Left lung (tissue), 10 donors: ENCODE results near the gene CCDC92. TPM values are rescaled to one million over a fixed set of nuclear protein-coding genes. Genes with fewer than 3 reads are reported as not detected.

ENCODE experiments used
- ATAC-seq: fragments of 200-7000 bp; cut with Tn5 transposase; one replicate; pipeline ENCODE4 v1.9.1; 2020; ENCODE audit warnings: moderate library complexity
- DNase-seq, 4 donors: peaks; one replicate each; pipeline ENCODE4 v3.0.0-alpha.2; 2013 to 2020
- H3K27ac ChIP-seq, 2 donors: fragments of 200-600 bp; sonication (generic) in 1 of 2; one replicate each; pipeline versions ENCODE4 v1.5.0 to v1.8.0; 2020 to 2021
- H3K27me3 ChIP-seq, 2 donors: fragments of 200-600 bp; sonication (generic) in 1 of 2; one replicate each; pipeline versions ENCODE4 v1.5.0 to v1.8.0; 2020 to 2021
- H3K36me3 ChIP-seq, 2 donors: fragments of 200-600 bp; sonication (generic) in 1 of 2; one replicate each; pipeline versions ENCODE4 v1.5.0 to v1.8.0; 2020 to 2021
- H3K4me1 ChIP-seq, 2 donors: fragments of 200-600 bp; one replicate each; pipeline ENCODE4 v1.8.0; 2021
- H3K4me3 ChIP-seq, 2 donors: fragments of 200-600 bp; sonication (generic) in 1 of 2; one replicate each; pipeline versions ENCODE4 v1.5.0 to v1.8.0; 2020 to 2021; ENCODE audit warnings: mild to moderate bottlenecking in 1 of 2
- H3K9me3 ChIP-seq, 2 donors: fragments of 200-600 bp; sonication (generic) in 1 of 2; one replicate each; pipeline versions ENCODE4 v1.5.0 to v1.8.0; 2020 to 2021
- intact Hi-C, 2 donors: fragments of 100-400 bp; cut with DNase I; formaldehyde crosslinking; loops; one replicate each; pipeline versions ENCODE4 v1.11.2 to v1.14.2; 2022
- polyA plus RNA-seq, 6 donors: library from polyadenylated mRNA; unstranded; fragments of 120-200 nt; gene quantifications; one replicate each; pipeline ENCODE4 v1.2.1, GENCODE V29; 2013; ENCODE audit not compliant: insufficient read length in 6 of 6
- total RNA-seq, 2 donors: library from RNA; stranded (reverse); fragmentation: NEBNext Ultra II Directional; extraction: Animal tissue kit (Norgen Biotek cat#: 25700); gene quantifications; one replicate each; pipeline ENCODE4 v1.2.1, GENCODE V29; 2021
- TF ChIP-seq, protein P1 (sequence below), 2 donors: fragments of 200-600 bp; sonication (generic) in 1 of 2; IDR thresholded peaks; one replicate each; pipeline versions ENCODE4 v1.5.0 to v1.8.0; 2021; ENCODE audit warnings: antibody characterized with exemption in 2 of 2
- donor health status: DM: no; HTN: yes; CAD: no.
- donor health status: DM: no; HTN: no; CAD: no.

CCDC92 gene
- total and polyA plus RNA-seq, 8 donors, result 40.2 to 68.7 (median 58.1) TPM

DNA sequence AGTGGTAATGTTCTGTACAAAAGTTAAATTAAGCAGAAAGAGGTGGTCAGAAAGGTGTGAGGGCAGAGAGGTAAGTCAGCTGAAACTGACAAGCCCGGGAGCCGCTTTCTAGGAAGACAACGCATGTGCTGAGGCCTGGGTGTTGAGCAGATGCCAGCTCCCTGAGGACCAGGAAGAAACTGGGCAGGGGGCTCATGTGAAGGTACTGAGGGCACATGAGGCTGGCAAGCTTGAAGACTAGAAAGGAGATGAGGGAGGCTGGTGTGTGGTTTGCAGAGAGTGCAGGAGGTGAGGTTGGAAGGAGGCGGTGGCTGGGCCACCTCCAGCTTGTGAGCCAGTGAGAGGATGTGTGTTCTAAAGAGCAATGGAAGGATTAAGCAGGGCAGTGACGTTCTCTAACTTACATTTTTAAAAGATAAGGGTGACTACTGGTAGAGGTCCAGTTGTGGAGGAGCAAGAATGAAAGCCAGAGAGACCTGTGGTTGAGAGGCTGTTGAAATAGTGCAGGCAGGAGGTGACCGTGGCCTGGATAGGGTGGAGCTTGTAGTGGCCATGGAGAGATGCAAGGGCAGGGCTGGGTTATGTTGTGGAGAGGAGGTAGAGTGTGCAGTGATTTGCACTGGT lies 29.5 kb upstream of the CCDC92 start:
- ATAC-seq (peak; percentile 86), DNase-seq (no peak)
- intact Hi-C loops, result no loop called here
- peaks cover 0 to 21% of the 10 kb centered on the region in 2 donors for H3K36me3 ChIP-seq
- no peak overlapping the region for H3K27ac ChIP-seq
- H3K27me3 ChIP-seq, result no peaks in the 10 kb centered on the region
- no peak overlapping the region for H3K4me3 ChIP-seq
- no peaks in the 10 kb centered on the region for H3K9me3 ChIP-seq
- TF ChIP-seq, protein P1, sequence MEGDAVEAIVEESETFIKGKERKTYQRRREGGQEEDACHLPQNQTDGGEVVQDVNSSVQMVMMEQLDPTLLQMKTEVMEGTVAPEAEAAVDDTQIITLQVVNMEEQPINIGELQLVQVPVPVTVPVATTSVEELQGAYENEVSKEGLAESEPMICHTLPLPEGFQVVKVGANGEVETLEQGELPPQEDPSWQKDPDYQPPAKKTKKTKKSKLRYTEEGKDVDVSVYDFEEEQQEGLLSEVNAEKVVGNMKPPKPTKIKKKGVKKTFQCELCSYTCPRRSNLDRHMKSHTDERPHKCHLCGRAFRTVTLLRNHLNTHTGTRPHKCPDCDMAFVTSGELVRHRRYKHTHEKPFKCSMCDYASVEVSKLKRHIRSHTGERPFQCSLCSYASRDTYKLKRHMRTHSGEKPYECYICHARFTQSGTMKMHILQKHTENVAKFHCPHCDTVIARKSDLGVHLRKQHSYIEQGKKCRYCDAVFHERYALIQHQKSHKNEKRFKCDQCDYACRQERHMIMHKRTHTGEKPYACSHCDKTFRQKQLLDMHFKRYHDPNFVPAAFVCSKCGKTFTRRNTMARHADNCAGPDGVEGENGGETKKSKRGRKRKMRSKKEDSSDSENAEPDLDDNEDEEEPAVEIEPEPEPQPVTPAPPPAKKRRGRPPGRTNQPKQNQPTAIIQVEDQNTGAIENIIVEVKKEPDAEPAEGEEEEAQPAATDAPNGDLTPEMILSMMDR (IDR thresholded peaks at IDR 0.05), result no peak
- peaks cover 5 to 13% of the 10 kb centered on the region in 2 donors for H3K4me1 ChIP-seq

DNA sequence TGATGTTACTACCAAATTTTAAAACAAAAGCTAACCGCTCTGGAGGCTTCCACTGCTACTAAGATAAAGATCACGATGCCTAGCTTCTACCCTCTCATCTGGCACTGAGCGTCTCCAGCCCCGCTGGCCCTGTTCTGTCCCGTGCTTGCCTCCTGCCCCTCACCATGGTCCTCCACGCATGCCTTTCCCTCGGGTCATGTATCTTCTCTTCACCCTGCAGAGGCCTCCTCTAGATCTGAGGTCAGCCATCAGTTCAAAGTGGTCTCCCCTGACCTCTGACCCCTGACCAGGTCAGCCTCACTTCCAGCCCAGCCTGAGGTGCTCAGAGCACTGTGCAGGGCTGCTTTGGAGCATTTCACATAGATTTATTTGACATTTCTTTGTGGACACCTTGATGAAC lies 28.7 kb upstream of the CCDC92 start:
- DNase-seq, result no peak
- TF ChIP-seq, protein P1 (IDR thresholded peaks at IDR 0.05), result no peak
- Histone ChIP-seq H3K36me3 (peaks cover 0 to 21% of the 10 kb centered on the region in 2 donors), H3K4me1 (peaks cover 6 to 12% of the 10 kb centered on the region in 2 donors), H3K27ac (no peak overlapping the region), H3K4me3 (no peak overlapping the region), H3K9me3 (no peaks in the 10 kb centered on the region), H3K27me3 (no peaks in the 10 kb centered on the region)
- no peak for ATAC-seq
- intact Hi-C loops, result no loop called here

DNA sequence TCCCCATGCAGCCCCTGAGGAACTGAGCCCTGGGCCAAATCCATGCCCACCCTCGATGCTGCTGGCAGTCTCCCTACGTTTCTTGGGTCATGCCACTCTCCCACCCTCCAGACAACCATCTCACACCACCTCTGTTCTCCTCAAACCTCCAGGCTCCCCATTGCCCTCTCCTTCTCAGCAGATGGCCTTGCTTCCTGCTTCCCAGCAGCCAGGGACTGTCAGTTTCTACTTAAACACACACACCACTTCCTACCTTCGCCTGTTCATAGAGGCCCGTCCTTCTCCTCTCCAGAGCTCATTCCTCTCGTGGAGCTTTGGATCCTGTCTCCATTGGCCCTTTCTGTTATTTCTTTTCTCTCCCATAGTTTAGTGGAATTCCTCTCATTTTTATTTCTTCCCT lies 27.5 kb upstream of the CCDC92 start:
- ATAC-seq (no peak), DNase-seq (no peak)
- Histone ChIP-seq H3K4me3 (no peak overlapping the region), H3K9me3 (no peaks in the 10 kb centered on the region), H3K27me3 (no peaks in the 10 kb centered on the region), H3K27ac (no peak overlapping the region), H3K4me1 (peaks cover 6 to 18% of the 10 kb centered on the region in 2 donors), H3K36me3 (peaks cover 0 to 21% of the 10 kb centered on the region in 2 donors)
- intact Hi-C loops, result no loop called here
- TF ChIP-seq, protein P1 (IDR thresholded peaks at IDR 0.05), result no peak

DNA sequence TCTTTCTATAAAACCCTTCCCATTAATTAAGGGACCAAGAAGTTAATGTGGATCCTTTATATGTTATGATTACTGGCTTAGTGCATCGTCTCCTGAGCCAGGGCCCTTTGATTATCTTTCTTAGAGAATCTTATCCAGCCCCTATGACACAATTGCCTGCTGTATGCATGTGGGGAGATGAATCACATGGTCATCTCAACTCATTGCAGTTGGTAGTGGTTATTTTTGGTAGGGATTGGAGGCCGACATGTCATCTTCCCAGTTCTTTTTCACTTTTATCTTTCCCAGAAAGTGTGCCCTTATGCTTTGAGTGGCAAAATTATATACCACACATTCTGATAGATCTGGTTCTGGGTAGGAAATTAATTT lies 26.3 kb upstream of the CCDC92 start:
- Histone ChIP-seq H3K27ac (no peak overlapping the region), H3K36me3 (peaks cover 0 to 21% of the 10 kb centered on the region in 2 donors), H3K4me3 (no peak overlapping the region), H3K9me3 (no peaks in the 10 kb centered on the region), H3K4me1 (peaks cover 6 to 23% of the 10 kb centered on the region in 2 donors), H3K27me3 (no peaks in the 10 kb centered on the region)
- DNase-seq (peak in 1 of 4 donors; percentile 51), ATAC-seq (no peak)
- intact Hi-C loops, result no loop called here
- TF ChIP-seq, protein P1 (IDR thresholded peaks at IDR 0.05), result no peak

DNA sequence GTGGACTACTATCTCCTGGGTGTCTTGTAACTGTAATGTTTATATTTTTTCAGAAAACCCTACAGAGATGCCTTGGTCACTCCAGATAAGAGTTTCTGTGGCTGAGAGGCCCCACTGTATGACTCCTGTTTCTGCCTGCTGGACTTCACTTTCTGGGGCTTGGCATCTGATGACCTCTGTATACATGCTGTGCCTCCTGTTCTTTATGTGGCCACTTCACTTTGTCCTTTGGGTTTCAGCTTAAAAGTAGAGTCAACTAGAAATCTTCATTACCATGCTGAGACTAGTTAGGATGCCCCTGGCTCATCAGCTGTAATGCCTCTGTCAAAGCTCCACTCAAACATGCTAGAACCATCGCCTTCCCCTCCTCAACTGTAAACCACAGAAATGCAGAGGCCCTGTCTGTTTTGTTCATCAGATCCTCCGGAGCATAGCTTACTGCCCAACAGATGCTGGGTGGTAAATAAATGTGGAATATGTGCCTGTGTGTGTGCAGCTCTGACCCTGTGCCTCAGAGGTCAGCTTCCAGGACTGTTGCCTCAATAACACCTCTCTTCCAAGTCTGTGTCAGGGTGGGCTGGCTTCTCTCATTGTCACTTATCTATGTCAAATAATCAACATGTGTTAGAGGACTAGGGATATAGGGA lies 25.8 kb upstream of the CCDC92 start:
- Histone ChIP-seq H3K27ac (no peak overlapping the region), H3K4me3 (no peak overlapping the region), H3K36me3 (peaks cover 0 to 21% of the 10 kb centered on the region in 2 donors), H3K4me1 (peaks cover 6 to 23% of the 10 kb centered on the region in 2 donors), H3K9me3 (no peaks in the 10 kb centered on the region), H3K27me3 (no peaks in the 10 kb centered on the region)
- intact Hi-C loops, result no loop called here
- DNase-seq (peak in 1 of 4 donors; percentile 62), ATAC-seq (no peak)
- TF ChIP-seq, protein P1 (IDR thresholded peaks at IDR 0.05), result no peak
